GM12891 (cell line): ENCODE results near the gene COG7.

ENCODE experiments used
- PAX5 ChIP-seq: IDR thresholded peaks from 2 replicates; pipeline ENCODE4 v1.6.1; 2011; ENCODE audit warnings: low read length, moderate library complexity, mild to moderate bottlenecking; ENCODE audit not compliant: insufficient read depth, severe bottlenecking
- POLR2A ChIP-seq: IDR thresholded peaks from 2 replicates; pipeline ENCODE4 v1.6.1; 2011; ENCODE audit warnings: low read depth, low read length, control low read depth
- POLR2AphosphoS5 ChIP-seq: IDR thresholded peaks from 2 replicates; pipeline ENCODE4 v1.6.1; 2011; ENCODE audit warnings: low read depth, low read length, control low read depth
- POU2F2 ChIP-seq: IDR thresholded peaks from 2 replicates; pipeline ENCODE4 v1.6.1; 2011; ENCODE audit warnings: low read depth, mild to moderate bottlenecking, control low read depth, low read length, moderate library complexity
- SPI1 ChIP-seq: IDR thresholded peaks from 2 replicates; pipeline ENCODE4 v1.6.1; 2011; ENCODE audit warnings: low read depth, low read length, control low read depth
- TAF1 ChIP-seq: IDR thresholded peaks from 2 replicates; pipeline ENCODE4 v1.6.1; 2011; ENCODE audit warnings: low read depth, low read length, control low read depth

GRCh38 chr16:23343643-23344612 is 109.1 kb downstream of the COG7 start:
- TF ChIP-seq POLR2A (no peak), PAX5 (no peak), POLR2AphosphoS5 (no peak), TAF1 (no peak), POU2F2 (no peak), SPI1 (no peak)
